ENCODE results near the gene PGAP3.

DNA sequence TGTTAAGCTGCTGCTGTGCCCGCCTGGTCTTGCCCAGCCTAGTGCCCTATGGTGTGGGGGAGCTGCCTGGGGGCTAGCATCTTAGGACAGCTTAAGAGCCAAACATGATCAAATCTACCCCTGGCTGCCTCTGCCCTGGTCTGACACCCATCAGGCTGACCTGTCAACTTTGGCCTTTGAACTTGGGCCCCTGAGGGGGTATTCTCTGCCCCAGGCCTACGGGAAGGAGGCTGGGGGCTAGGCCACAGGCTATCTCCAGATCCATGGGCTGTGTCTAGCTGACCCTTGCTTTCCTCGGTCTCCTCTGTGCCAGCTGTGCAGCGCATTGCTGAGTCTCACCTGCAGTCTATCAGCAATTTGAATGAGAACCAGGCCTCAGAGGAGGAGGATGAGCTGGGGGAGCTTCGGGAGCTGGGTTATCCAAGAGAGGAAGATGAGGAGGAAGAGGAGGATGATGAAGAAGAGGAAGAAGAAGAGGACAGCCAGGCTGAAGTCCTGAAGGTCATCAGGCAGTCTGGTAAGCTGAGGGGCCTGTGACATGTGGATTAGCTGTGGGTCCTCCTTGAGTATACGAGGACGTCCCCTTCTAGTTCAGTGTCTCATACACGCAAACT, 54.2 kb downstream of the PGAP3 start:
- TF ChIP-seq, protein P1, sequence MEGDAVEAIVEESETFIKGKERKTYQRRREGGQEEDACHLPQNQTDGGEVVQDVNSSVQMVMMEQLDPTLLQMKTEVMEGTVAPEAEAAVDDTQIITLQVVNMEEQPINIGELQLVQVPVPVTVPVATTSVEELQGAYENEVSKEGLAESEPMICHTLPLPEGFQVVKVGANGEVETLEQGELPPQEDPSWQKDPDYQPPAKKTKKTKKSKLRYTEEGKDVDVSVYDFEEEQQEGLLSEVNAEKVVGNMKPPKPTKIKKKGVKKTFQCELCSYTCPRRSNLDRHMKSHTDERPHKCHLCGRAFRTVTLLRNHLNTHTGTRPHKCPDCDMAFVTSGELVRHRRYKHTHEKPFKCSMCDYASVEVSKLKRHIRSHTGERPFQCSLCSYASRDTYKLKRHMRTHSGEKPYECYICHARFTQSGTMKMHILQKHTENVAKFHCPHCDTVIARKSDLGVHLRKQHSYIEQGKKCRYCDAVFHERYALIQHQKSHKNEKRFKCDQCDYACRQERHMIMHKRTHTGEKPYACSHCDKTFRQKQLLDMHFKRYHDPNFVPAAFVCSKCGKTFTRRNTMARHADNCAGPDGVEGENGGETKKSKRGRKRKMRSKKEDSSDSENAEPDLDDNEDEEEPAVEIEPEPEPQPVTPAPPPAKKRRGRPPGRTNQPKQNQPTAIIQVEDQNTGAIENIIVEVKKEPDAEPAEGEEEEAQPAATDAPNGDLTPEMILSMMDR (conservative IDR thresholded peaks at IDR 0.05; ENCODE audit: low read depth, low read length) = no peak
- no peak for TF ChIP-seq EZH2phosphoT487 (IDR thresholded peaks at IDR 0.05; ENCODE audit: borderline replicate concordance, low read length)

Measured in PC-3 (cell line).